HG03095 (cell line): ENCODE data around the gene MANSC1.
"Not testable (repeated sequence)": the region's sequence is repeated elsewhere in the genome, so short reads cannot be mapped to it uniquely, and the experiment has no call there.

Experiments used
- ATAC-seq: cut with Tn5 transposase; IDR thresholded peaks from one replicate; pipeline ENCODE4 v1.9.1; 2021; ENCODE audit warnings: moderate library complexity; ENCODE audit not compliant: unreplicated experiment

The MANSC1 gene

GRCh38 chr12:12327802-12328201 lies 22.2 kb downstream of the MANSC1 start:
- ATAC-seq, result no peak

GRCh38 chr12:12326262-12326661 lies 23.8 kb downstream of the MANSC1 start:
- ATAC-seq, result no peak

GRCh38 chr12:12323591-12323990 lies 26.5 kb downstream of the MANSC1 start:
- ATAC-seq, result no peak

GRCh38 chr12:12323118-12323517 lies 26.9 kb downstream of the MANSC1 start:
- no peak for ATAC-seq

- ATAC-seq, result no peak
These were observed 30.4 kb downstream of the MANSC1 start for GRCh38 chr12:12319451-12320183.

- ATAC-seq, result no peak
These were observed 34.2 kb downstream of the MANSC1 start for GRCh38 chr12:12315838-12316237.

GRCh38 chr12:12310695-12311094 lies 39.3 kb downstream of the MANSC1 start:
- not testable (repeated sequence) for ATAC-seq

GRCh38 chr12:12305568-12306300 lies 44.3 kb downstream of the MANSC1 start:
- ATAC-seq, result no peak

GRCh38 chr12:12302976-12303375 lies 47.1 kb downstream of the MANSC1 start:
- no peak for ATAC-seq

GRCh38 chr12:12301122-12301521 lies 48.9 kb downstream of the MANSC1 start:
- ATAC-seq, result no peak

GRCh38 chr12:12297201-12297830 lies 52.7 kb downstream of the MANSC1 start:
- no peak for ATAC-seq

- no peak for ATAC-seq
These were observed 55.6 kb downstream of the MANSC1 start for GRCh38 chr12:12294215-12295005.

GRCh38 chr12:12290206-12290605 lies 59.8 kb downstream of the MANSC1 start:
- no peak for ATAC-seq

GRCh38 chr12:12286441-12286840 lies 63.6 kb downstream of the MANSC1 start:
- no peak for ATAC-seq

- no peak for ATAC-seq
These were observed 67.1 kb downstream of the MANSC1 start for GRCh38 chr12:12282761-12283425.

- no peak for ATAC-seq
These were observed 67.8 kb downstream of the MANSC1 start for GRCh38 chr12:12282202-12282601.

- ATAC-seq, result no peak
These were observed 68.9 kb downstream of the MANSC1 start for GRCh38 chr12:12281134-12281533.

- ATAC-seq, result no peak
These were observed 71.1 kb downstream of the MANSC1 start for GRCh38 chr12:12278899-12279298.
